Kidney epithelial cell (primary cell): ENCODE data around the gene ZCCHC12. TPM values are rescaled to one million over a fixed set of nuclear protein-coding genes. Genes with fewer than 3 reads are reported as not detected.

Source experiments
- DNase-seq: peaks from one replicate; pipeline ENCODE4 v3.0.0-alpha.2; 2010; ENCODE audit warnings: low read depth
- H3K27me3 ChIP-seq: 2 replicates; pipeline ENCODE4 v1.6.0; 2011; ENCODE audit warnings: low read length; ENCODE audit not compliant: control insufficient read depth, insufficient read depth
- H3K36me3 ChIP-seq: 2 replicates; pipeline ENCODE4 v1.5.1; 2011; ENCODE audit warnings: low read length; ENCODE audit not compliant: control insufficient read depth, insufficient read depth
- H3K4me3 ChIP-seq: 2 replicates; pipeline ENCODE4 v1.5.1; 2011; ENCODE audit warnings: low read depth, mild to moderate bottlenecking, control low read depth, low read length
- total RNA-seq: library from RNA; depleted of rRNA; stranded (reverse); fragments of >200 nt; gene quantifications from 2 replicates; pipeline ENCODE4 v1.2.3, GENCODE V29; 2015
- TF ChIP-seq, protein P1 (sequence below): IDR thresholded peaks from 2 replicates; pipeline ENCODE4 v1.5.1; 2011; ENCODE audit warnings: mild to moderate bottlenecking, moderate library complexity, low read length, control low read depth, inconsistent platforms; ENCODE audit not compliant: insufficient read depth, poor library complexity, severe bottlenecking

Gene ZCCHC12
- total RNA-seq, 1 donor from 2014 or later = 0.13 TPM

GRCh38 chrX:118862979-118863378, 39.4 kb downstream of the ZCCHC12 start:
- no peak overlapping the region for H3K4me3 ChIP-seq
- TF ChIP-seq, protein P1, sequence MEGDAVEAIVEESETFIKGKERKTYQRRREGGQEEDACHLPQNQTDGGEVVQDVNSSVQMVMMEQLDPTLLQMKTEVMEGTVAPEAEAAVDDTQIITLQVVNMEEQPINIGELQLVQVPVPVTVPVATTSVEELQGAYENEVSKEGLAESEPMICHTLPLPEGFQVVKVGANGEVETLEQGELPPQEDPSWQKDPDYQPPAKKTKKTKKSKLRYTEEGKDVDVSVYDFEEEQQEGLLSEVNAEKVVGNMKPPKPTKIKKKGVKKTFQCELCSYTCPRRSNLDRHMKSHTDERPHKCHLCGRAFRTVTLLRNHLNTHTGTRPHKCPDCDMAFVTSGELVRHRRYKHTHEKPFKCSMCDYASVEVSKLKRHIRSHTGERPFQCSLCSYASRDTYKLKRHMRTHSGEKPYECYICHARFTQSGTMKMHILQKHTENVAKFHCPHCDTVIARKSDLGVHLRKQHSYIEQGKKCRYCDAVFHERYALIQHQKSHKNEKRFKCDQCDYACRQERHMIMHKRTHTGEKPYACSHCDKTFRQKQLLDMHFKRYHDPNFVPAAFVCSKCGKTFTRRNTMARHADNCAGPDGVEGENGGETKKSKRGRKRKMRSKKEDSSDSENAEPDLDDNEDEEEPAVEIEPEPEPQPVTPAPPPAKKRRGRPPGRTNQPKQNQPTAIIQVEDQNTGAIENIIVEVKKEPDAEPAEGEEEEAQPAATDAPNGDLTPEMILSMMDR = no peak

GRCh38 chrX:118864063-118864635, 40.5 kb downstream of the ZCCHC12 start:
- TF ChIP-seq, protein P1 = no peak
- Histone ChIP-seq H3K27me3 (no peaks in the 10 kb centered on the region), H3K36me3 (no peaks in the 10 kb centered on the region), H3K4me3 (no peak overlapping the region)
- no peak for DNase-seq

More at GRCh38 chrX:118862979-118863378, 39.4 kb downstream of the ZCCHC12 start:
- H3K27me3 ChIP-seq = no peaks in the 10 kb centered on the region
- no peaks in the 10 kb centered on the region for H3K36me3 ChIP-seq
- no peak for DNase-seq

GRCh38 chrX:118865231-118865630, 41.6 kb downstream of the ZCCHC12 start:
- Histone ChIP-seq H3K36me3 (no peaks in the 10 kb centered on the region), H3K27me3 (no peaks in the 10 kb centered on the region), H3K4me3 (no peak overlapping the region)
- DNase-seq = no peak
- TF ChIP-seq, protein P1 = no peak

- H3K27me3 ChIP-seq = no peaks in the 10 kb centered on the region
- TF ChIP-seq, protein P1 = no peak
- H3K4me3 ChIP-seq = no peak overlapping the region
- DNase-seq = no peak
- no peaks in the 10 kb centered on the region for H3K36me3 ChIP-seq
Observed at GRCh38 chrX:118867251-118867650, 43.6 kb downstream of the ZCCHC12 start.

- Histone ChIP-seq H3K36me3 (no peaks in the 10 kb centered on the region), H3K4me3 (no peak overlapping the region), H3K27me3 (no peaks in the 10 kb centered on the region)
- no peak for DNase-seq
- TF ChIP-seq, protein P1 = no peak
Observed at GRCh38 chrX:118872102-118872566, 48.5 kb downstream of the ZCCHC12 start.

Other genes starting within 250 kb of the ZCCHC12 start
- gene IL13RA1, start 96.2 kb upstream of the ZCCHC12 start, total RNA-seq = 32.0 and 38.6 TPM in 2 replicates
- 7.2 and 8.1 TPM in 2 replicates for gene LONRF3, start 150.8 kb downstream of the ZCCHC12 start, total RNA-seq
- gene CT47C1, start 249.2 kb downstream of the ZCCHC12 start, total RNA-seq = not detected in 2 replicates